Trophoblast cell (in vitro differentiated cells and primary cell): ENCODE results near the gene PPP1R12B.

ENCODE experiments used
- DNase-seq, 2 donors: peaks; one replicate each; pipeline ENCODE4 v3.0.0-alpha.2; 2016
- H2AFZ ChIP-seq: 2 replicates; pipeline ENCODE4 v1.6.1; 2013; ENCODE audit warnings: low read length, moderate library complexity, mild to moderate bottlenecking; ENCODE audit not compliant: insufficient read depth, poor library complexity
- H2AK5ac ChIP-seq: 2 replicates; pipeline ENCODE4 v1.6.1; 2013; ENCODE audit warnings: mild to moderate bottlenecking, low read length
- H2BK120ac ChIP-seq: 2 replicates; pipeline ENCODE4 v1.6.1; 2013; ENCODE audit warnings: low read length, mild to moderate bottlenecking, moderate library complexity; ENCODE audit not compliant: insufficient read depth, poor library complexity
- H2BK12ac ChIP-seq: 2 replicates; pipeline ENCODE4 v1.6.1; 2013; ENCODE audit warnings: mild to moderate bottlenecking, low read length, moderate library complexity
- H2BK5ac ChIP-seq: 2 replicates; pipeline ENCODE4 v1.6.1; 2013; ENCODE audit warnings: low read length, low read depth, moderate library complexity, mild to moderate bottlenecking; ENCODE audit not compliant: poor library complexity
- H3K14ac ChIP-seq: 2 replicates; pipeline ENCODE4 v1.6.1; 2013; ENCODE audit warnings: mild to moderate bottlenecking, low read length
- H3K18ac ChIP-seq: 2 replicates; pipeline ENCODE4 v1.6.1; 2013; ENCODE audit warnings: mild to moderate bottlenecking, low read length
- H3K23ac ChIP-seq: 2 replicates; pipeline ENCODE4 v1.6.1; 2013; ENCODE audit warnings: low read length
- H3K27ac ChIP-seq: 2 replicates; pipeline ENCODE4 v1.5.1; 2013; ENCODE audit warnings: low read depth, mild to moderate bottlenecking, inconsistent platforms, low read length, moderate library complexity
- H3K27me3 ChIP-seq: 2 replicates; pipeline ENCODE4 v1.6.1; 2013; ENCODE audit warnings: inconsistent platforms, mild to moderate bottlenecking, low read length, moderate library complexity; ENCODE audit not compliant: insufficient read depth
- H3K36me3 ChIP-seq, 2 experiments: 1 replicate in 1 of 2; 2 replicates in 1 of 2; pipeline ENCODE4 v1.6.1; 2013; ENCODE audit warnings: low read length in 2 of 2, mild to moderate bottlenecking in 2 of 2, moderate library complexity in 1 of 2; ENCODE audit not compliant: insufficient read depth in 2 of 2, control insufficient read depth in 1 of 2
- H3K4ac ChIP-seq: 2 replicates; pipeline ENCODE4 v1.6.1; 2013; ENCODE audit warnings: low read depth, mild to moderate bottlenecking, low read length, moderate library complexity
- H3K4me1 ChIP-seq, 2 experiments: 1 replicate in 1 of 2; 2 replicates in 1 of 2; pipeline ENCODE4 v1.6.1; 2013; ENCODE audit warnings: low read length in 2 of 2, mild to moderate bottlenecking in 2 of 2, moderate library complexity in 1 of 2; ENCODE audit not compliant: insufficient read depth in 2 of 2, control insufficient read depth in 1 of 2
- H3K4me2 ChIP-seq: 2 replicates; pipeline ENCODE4 v1.6.1; 2013; ENCODE audit warnings: inconsistent platforms, mild to moderate bottlenecking, low read length, moderate library complexity
- H3K4me3 ChIP-seq: 2 replicates; pipeline ENCODE4 v1.5.1; 2013; ENCODE audit warnings: mild to moderate bottlenecking, low read depth, low read length, inconsistent platforms
- H3K79me1 ChIP-seq: one replicate; pipeline ENCODE4 v1.6.1; 2013; ENCODE audit warnings: low read length
- H3K79me2 ChIP-seq: 2 replicates; pipeline ENCODE4 v1.6.1; 2013; ENCODE audit warnings: low read length, mild to moderate bottlenecking; ENCODE audit not compliant: control insufficient read depth, insufficient read depth, poor library complexity
- H3K9ac ChIP-seq: 2 replicates; pipeline ENCODE4 v1.6.1; 2013; ENCODE audit warnings: mild to moderate bottlenecking, low read length
- H3K9me3 ChIP-seq: 2 replicates; pipeline ENCODE4 v1.6.1; 2013; ENCODE audit warnings: low read depth, mild to moderate bottlenecking, control low read depth, inconsistent platforms, low read length; ENCODE audit not compliant: insufficient read depth
- H4K12ac ChIP-seq: 2 replicates; pipeline ENCODE4 v1.6.1; 2013; ENCODE audit warnings: low read depth, mild to moderate bottlenecking, low read length, moderate library complexity
- H4K8ac ChIP-seq: 2 replicates; pipeline ENCODE4 v1.6.1; 2013; ENCODE audit warnings: low read depth, mild to moderate bottlenecking, low read length, moderate library complexity
- H4K91ac ChIP-seq: one replicate; pipeline ENCODE4 v1.6.1; 2013; ENCODE audit warnings: low read depth, mild to moderate bottlenecking, low read length, moderate library complexity
- WGBS: extraction: QIAGEN DNeasy Blood & Tissue Kit; methylation state at CpG from one replicate; pipeline ENCODE4 v1.1.7; 2013; ENCODE audit warnings: missing lambda C conversion rate; ENCODE audit not compliant: insufficient read length, insufficient coverage; ENCODE audit errors: extremely low coverage; 5-methylcytosine and 5-hydroxymethylcytosine counted together

The PPP1R12B gene

GRCh38 chr1:202315576-202316168 is 32.8 kb upstream of the PPP1R12B start:
- Histone ChIP-seq H3K27me3 (no peaks in the 10 kb centered on the region), H3K4me1 (peaks cover 0 to 3% of the 10 kb centered on the region in 2 experiments), H3K27ac (no peak overlapping the region), H2AFZ (no peak overlapping the region), H4K8ac (no peak overlapping the region), H3K18ac (no peak overlapping the region), H4K91ac (no peak overlapping the region), H3K9me3 (peaks cover 2% of the 10 kb centered on the region), H3K4me3 (no peak overlapping the region), H3K79me1 (no peaks in the 10 kb centered on the region), H3K79me2 (no peaks in the 10 kb centered on the region), H3K36me3 (no peaks in the 10 kb centered on the region), H3K23ac (no peak overlapping the region), H3K9ac (no peak overlapping the region), H3K4ac (no peak overlapping the region), H2BK12ac (no peak overlapping the region), H2AK5ac (no peak overlapping the region), H3K4me2 (no peak overlapping the region), H3K14ac (no peak overlapping the region), H4K12ac (no peak overlapping the region), H2BK5ac (no peak overlapping the region), H2BK120ac (no peak overlapping the region)
- DNase-seq = peak; percentile 68 to 84
- no CpG with 5 or more reads among the region's 9 CpGs for WGBS

- Histone ChIP-seq H3K27ac (no peak overlapping the region), H4K12ac (no peak overlapping the region), H4K8ac (no peak overlapping the region), H2BK120ac (no peak overlapping the region), H3K9me3 (peaks cover 2% of the 10 kb centered on the region), H3K4me3 (no peak overlapping the region), H2AK5ac (no peak overlapping the region), H3K4ac (no peak overlapping the region), H2BK5ac (no peak overlapping the region), H4K91ac (no peak overlapping the region), H2AFZ (no peak overlapping the region), H3K9ac (no peak overlapping the region), H3K18ac (no peak overlapping the region), H3K23ac (no peak overlapping the region), H2BK12ac (no peak overlapping the region), H3K79me2 (no peaks in the 10 kb centered on the region), H3K4me2 (no peak overlapping the region), H3K14ac (no peak overlapping the region), H3K27me3 (no peaks in the 10 kb centered on the region), H3K36me3 (no peaks in the 10 kb centered on the region), H3K4me1 (peaks cover 0 to 3% of the 10 kb centered on the region in 2 experiments), H3K79me1 (no peaks in the 10 kb centered on the region)
- DNase-seq = no peak
Observed at GRCh38 chr1:202316186-202316585, 32.3 kb upstream of the PPP1R12B start.

GRCh38 chr1:202317941-202318925 is 30.3 kb upstream of the PPP1R12B start:
- Histone ChIP-seq H3K18ac (no peak overlapping the region), H3K4ac (no peak overlapping the region), H3K27ac (no peak overlapping the region), H3K79me2 (no peaks in the 10 kb centered on the region), H3K9me3 (peaks cover 2% of the 10 kb centered on the region), H2AK5ac (no peak overlapping the region), H3K4me3 (no peak overlapping the region), H3K79me1 (no peaks in the 10 kb centered on the region), H2BK120ac (no peak overlapping the region), H3K36me3 (no peaks in the 10 kb centered on the region), H2AFZ (no peak overlapping the region), H3K23ac (no peak overlapping the region), H3K9ac (no peak overlapping the region), H2BK5ac (no peak overlapping the region), H3K4me2 (no peak overlapping the region), H3K4me1 (no peaks in the 10 kb centered on the region), H4K12ac (no peak overlapping the region), H3K14ac (no peak overlapping the region), H2BK12ac (no peak overlapping the region), H4K8ac (no peak overlapping the region), H4K91ac (no peak overlapping the region), H3K27me3 (no peaks in the 10 kb centered on the region)
- WGBS = no CpG with 5 or more reads among the region's 52 CpGs
- DNase-seq = no peak

- no peak overlapping the region for H3K27ac ChIP-seq
- no peaks in the 10 kb centered on the region for H3K27me3 ChIP-seq
- no peak overlapping the region for H2AK5ac ChIP-seq
- peaks cover 2% of the 10 kb centered on the region for H3K9me3 ChIP-seq
- no peak overlapping the region for H3K14ac ChIP-seq
- no peak overlapping the region for H3K9ac ChIP-seq
- no peak overlapping the region for H3K18ac ChIP-seq
- H3K4me1 ChIP-seq = no peaks in the 10 kb centered on the region
- DNase-seq = no peak
- no peak overlapping the region for H3K4me3 ChIP-seq
- H3K36me3 ChIP-seq = no peaks in the 10 kb centered on the region
- H2AFZ ChIP-seq = no peak overlapping the region
- no peak overlapping the region for H4K8ac ChIP-seq
- no peak overlapping the region for H2BK12ac ChIP-seq
- WGBS = no CpG with 5 or more reads among the region's 4 CpGs
- no peaks in the 10 kb centered on the region for H3K79me2 ChIP-seq
- H2BK5ac ChIP-seq = no peak overlapping the region
- H4K12ac ChIP-seq = no peak overlapping the region
- no peak overlapping the region for H3K4me2 ChIP-seq
- H3K23ac ChIP-seq = peak overlapping the region; percentile 73
- H4K91ac ChIP-seq = no peak overlapping the region
- H3K4ac ChIP-seq = no peak overlapping the region
- H3K79me1 ChIP-seq = no peaks in the 10 kb centered on the region
- H2BK120ac ChIP-seq = no peak overlapping the region
Observed at GRCh38 chr1:202319381-202320080, 29.0 kb upstream of the PPP1R12B start.
